HepG2 (cell line): ENCODE measurements around the gene TCFL5. TPM values are rescaled to one million over a fixed set of nuclear protein-coding genes. Genes with fewer than 3 reads are reported as not detected.

Experiments used
- CHD2 ChIP-seq: IDR thresholded peaks from 2 replicates; pipeline ENCODE4 v1.6.1; 2011; ENCODE audit warnings: low read depth, low read length, improper control_type of control experiment
- HIVEP1 ChIP-seq: sonication (generic); formaldehyde crosslinking; IDR thresholded peaks from 2 replicates; pipeline ENCODE4 v1.4.0; 2020; ENCODE audit warnings: mild to moderate bottlenecking, missing genetic modification reagents
- IKZF5 ChIP-seq: IDR thresholded peaks from 2 replicates; pipeline ENCODE4 v1.6.1; 2018; ENCODE audit warnings: missing genetic modification reagents, mild to moderate bottlenecking, missing compliant biosample characterization
- NCOA1 ChIP-seq: sonication (generic); formaldehyde crosslinking; IDR thresholded peaks from 2 replicates; pipeline ENCODE4 v1.9.0; 2021; ENCODE audit warnings: missing genetic modification reagents
- NONO ChIP-seq, 2 experiments: fragments of 450-650 bp in 1 of 2; sonication (generic) in 1 of 2; formaldehyde crosslinking in 1 of 2; IDR thresholded peaks in 1 of 2; conservative IDR thresholded peaks in 1 of 2; 2 replicates each; pipeline versions ENCODE4 v1.6.1 to v1.8.0; 2017 to 2022; ENCODE audit warnings: mild to moderate bottlenecking in 1 of 2, missing genetic modification reagents in 1 of 2, moderate library complexity in 1 of 2
- PRMT3 ChIP-seq: sonication (generic); formaldehyde crosslinking; IDR thresholded peaks from 2 replicates; pipeline ENCODE4 v1.8.1; 2022; ENCODE audit warnings: low read depth, mild to moderate bottlenecking, moderate library complexity, missing genetic modification reagents, borderline replicate concordance
- RBAK ChIP-seq: sonication (generic); formaldehyde crosslinking; IDR thresholded peaks from 2 replicates; pipeline ENCODE4 v1.5.1; 2020; ENCODE audit warnings: mild to moderate bottlenecking, missing genetic modification reagents
- ZBTB25 ChIP-seq: IDR thresholded peaks from 2 replicates; pipeline ENCODE4 v1.6.1; 2018; ENCODE audit warnings: missing genetic modification reagents
- ZNF101 ChIP-seq: sonication (generic); formaldehyde crosslinking; IDR thresholded peaks from 2 replicates; pipeline ENCODE4 v1.4.0; 2020; ENCODE audit warnings: mild to moderate bottlenecking, low read depth, missing genetic modification reagents, borderline replicate concordance
- ZNF407 ChIP-seq: sonication (generic); formaldehyde crosslinking; IDR thresholded peaks from one replicate; pipeline ENCODE4 v1.5.1; 2020; ENCODE audit warnings: mild to moderate bottlenecking, missing genetic modification reagents; ENCODE audit errors: not compliant biosample characterization
- ZNF766 ChIP-seq: sonication (generic); formaldehyde crosslinking; IDR thresholded peaks from 2 replicates; pipeline ENCODE4 v1.5.0; 2020; ENCODE audit warnings: missing genetic modification reagents, borderline replicate concordance
- ZNF780A ChIP-seq: sonication (generic); formaldehyde crosslinking; IDR thresholded peaks from 2 replicates; pipeline ENCODE4 v1.8.0; 2022; ENCODE audit warnings: mild to moderate bottlenecking, missing genetic modification reagents, moderate library complexity
- ZNF883 ChIP-seq: sonication (generic); formaldehyde crosslinking; IDR thresholded peaks from 2 replicates; pipeline ENCODE4 v1.5.1; 2020; ENCODE audit warnings: mild to moderate bottlenecking, missing genetic modification reagents; ENCODE audit errors: not compliant biosample characterization
- ZXDC ChIP-seq: sonication (generic); formaldehyde crosslinking; IDR thresholded peaks from 2 replicates; pipeline ENCODE4 v1.5.0; 2020; ENCODE audit warnings: mild to moderate bottlenecking, missing genetic modification reagents
- polyA plus RNA-seq, 8 experiments: library from polyadenylated mRNA; depleted of rRNA in 3 of 8; stranded (reverse) in 7 of 8; unstranded in 1 of 8; fragments of >200 nt; fragmentation: Illumina TruSeq in 4 of 8; extraction: Trizol in 4 of 8; gene quantifications; 2 replicates each; pipeline versions ENCODE4 v1.2.1 to v1.2.3, GENCODE V29; 2011 to 2016; ENCODE audit warnings: low read depth in 4 of 8, missing spikeins in 1 of 8, mixed read lengths in 1 of 8; ENCODE audit not compliant: insufficient read depth in 1 of 8
- total RNA-seq, 5 experiments: library from RNA; depleted of rRNA; stranded (reverse); fragments of >200 nt; fragmentation: Illumina TruSeq; extraction: Trizol; gene quantifications; 2 replicates each; pipeline ENCODE4 v1.2.3, GENCODE V29; 2016; ENCODE audit warnings: low read depth in 1 of 5

TCFL5 gene
- total and polyA plus RNA-seq, 2 of the 13 experiments (the other 11 are each of a cell fraction or from before 2014, with no cell fraction given) = 14.8 to 20.0 TPM

GRCh38 chr20:62806383-62807050 lies 55.1 kb downstream of the TCFL5 start (continued):
- peak; percentile 77 for TF ChIP-seq NCOA1
- TF ChIP-seq PRMT3 (CRISPR knock-in tag) = no peak
- TF ChIP-seq IKZF5 = no peak
- TF ChIP-seq ZNF101 (CRISPR knock-in tag) = 0 out of 2 replicates have a peak, but pooled peaks have one; percentile 38
- peak; percentile 47; the same call in 1 of the 2 replicates for TF ChIP-seq HIVEP1 (CRISPR knock-in tag)
- no peak for TF ChIP-seq ZBTB25 (CRISPR knock-in tag)
- TF ChIP-seq ZXDC (CRISPR knock-in tag) = 0 out of 2 replicates have a peak, but pooled peaks have one; percentile 35
- TF ChIP-seq ZNF883 (CRISPR knock-in tag) = peak; percentile 38
- no peak for TF ChIP-seq ZNF766 (CRISPR knock-in tag)
- no peak for TF ChIP-seq NONO (IDR thresholded peaks at IDR 0.05)
- TF ChIP-seq NONO (CRISPR knock-in tag; conservative IDR thresholded peaks at IDR 0.05) = peak; percentile 34; the same call in 1 of the 2 replicates
- TF ChIP-seq ZNF780A (CRISPR knock-in tag) = 0 out of 2 replicates have a peak, but pooled peaks have one; percentile 52
- TF ChIP-seq CHD2 = no peak
- peak; percentile 72 for TF ChIP-seq ZNF407 (CRISPR knock-in tag)
- 0 out of 2 replicates have a peak, but pooled peaks have one; percentile 51 for TF ChIP-seq RBAK (CRISPR knock-in tag)
